ENCODE measurements around the gene CD63.
A peak's percentile ranks its signal among the peaks of the same experiment; 100 is the strongest.

The CD63 gene

GRCh38 chr12:55686366-55687010 is 42.3 kb downstream of the CD63 start:
- no peak for DNase-seq (ENCODE audit: low spot score)

DNA sequence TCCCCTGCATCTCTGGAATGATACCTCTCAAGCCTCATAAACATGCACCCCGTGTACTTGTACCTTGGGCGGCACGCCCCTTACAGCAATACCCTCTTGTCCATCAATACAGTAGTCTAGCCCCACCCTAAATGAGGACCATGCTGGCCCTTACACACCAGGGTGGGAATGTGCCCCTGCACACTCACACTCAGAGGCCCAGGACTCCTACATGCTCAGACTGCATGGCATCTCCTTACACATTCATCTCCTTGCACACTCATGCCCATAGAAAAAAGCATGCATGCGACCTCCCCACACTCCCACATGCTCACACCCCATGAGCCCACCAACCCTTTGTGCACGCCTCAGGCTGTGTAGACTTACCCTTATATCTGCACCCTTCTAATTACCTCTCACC is 43.1 kb downstream of the CD63 start:
- no peak for DNase-seq (ENCODE audit: low spot score)

DNA sequence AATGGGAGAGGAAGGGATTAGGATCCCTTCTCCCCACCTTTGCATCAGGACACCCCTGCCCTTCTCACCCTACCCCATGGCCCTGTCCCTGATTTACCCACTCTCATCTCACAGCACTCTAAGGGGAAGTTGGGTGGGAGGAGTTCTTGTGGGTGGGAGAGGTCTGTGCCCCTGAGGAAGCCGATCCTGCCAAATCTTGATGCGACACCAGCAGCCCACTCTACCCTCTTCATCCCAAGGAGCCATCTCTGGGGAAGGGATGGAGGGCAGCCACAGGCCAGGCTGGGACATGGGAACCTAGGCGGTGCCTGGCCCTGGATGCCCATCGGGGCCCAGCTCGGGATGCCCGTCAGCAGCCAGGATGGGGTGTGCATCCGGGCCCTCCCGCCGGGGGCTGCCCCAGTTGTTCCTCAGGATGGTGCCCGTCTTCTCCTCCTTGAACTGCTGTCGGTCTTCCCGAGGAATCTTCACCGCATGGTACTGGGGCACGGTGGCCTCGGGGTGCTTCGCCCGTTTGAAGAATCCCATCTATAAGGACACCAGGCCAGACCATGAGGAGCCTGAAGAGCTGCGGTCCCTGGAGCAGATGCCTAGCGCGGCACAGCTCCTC is 43.9 kb downstream of the CD63 start:
- no peak for DNase-seq (ENCODE audit: low spot score)

GRCh38 chr12:55683676-55684075 is 45.1 kb downstream of the CD63 start:
- DNase-seq (ENCODE audit: low spot score), result no peak

DNA sequence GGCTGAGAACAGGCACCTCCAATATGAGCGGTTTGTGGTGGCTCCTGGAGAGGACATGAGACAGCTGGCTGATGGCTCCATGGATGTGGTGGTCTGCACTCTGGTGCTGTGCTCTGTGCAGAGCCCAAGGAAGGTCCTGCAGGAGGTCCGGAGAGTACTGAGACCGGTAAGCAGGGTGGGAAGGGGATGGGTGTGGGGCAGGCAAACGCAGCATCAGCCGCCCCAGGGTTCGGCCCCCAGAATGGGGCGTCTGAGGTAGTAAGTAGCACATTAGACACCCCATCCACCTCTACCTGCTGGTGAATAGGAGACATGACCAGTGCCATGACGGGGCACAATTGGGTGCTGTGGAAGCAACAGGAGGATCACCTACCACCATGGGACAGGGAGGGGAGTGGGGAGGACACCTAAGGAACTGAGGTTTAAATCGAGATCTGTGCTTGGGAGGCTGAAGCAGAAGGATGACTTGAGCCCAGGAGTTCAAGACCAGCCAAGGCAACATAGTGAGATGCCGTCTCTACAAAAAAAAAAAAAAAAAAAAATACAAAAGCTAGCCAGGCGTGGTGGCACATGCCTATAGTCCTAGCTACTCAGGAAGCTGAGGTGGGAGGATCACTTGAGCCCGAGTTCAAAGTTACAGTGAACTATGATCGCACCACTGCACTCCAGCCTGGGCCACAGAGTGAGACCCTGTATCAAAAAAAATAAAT is 46.6 kb downstream of the CD63 start:
- DNase-seq (ENCODE audit: low spot score), result no peak

GRCh38 chr12:55681142-55682077 is 47.4 kb downstream of the CD63 start:
- DNase-seq (ENCODE audit: low spot score), result peak; percentile 55

- DNase-seq (ENCODE audit: low spot score), result no peak
Measured at GRCh38 chr12:55679691-55680090, 49.1 kb downstream of the CD63 start.

GRCh38 chr12:55676707-55677106 is 52.1 kb downstream of the CD63 start:
- DNase-seq (ENCODE audit: low spot score), result no peak

- DNase-seq (ENCODE audit: low spot score), result no peak
Measured at GRCh38 chr12:55675666-55676065, 53.1 kb downstream of the CD63 start.
